GF-D8 (cell line): Measurements from ENCODE around the gene CLTCL1.

Experiments
- DNase-seq: peaks from one replicate; lab custom pipeline; 2025; lab: John Stamatoyannopoulos, UW

The CLTCL1 gene

GRCh38 chr22:19244600-19245352 is 46.7 kb downstream of the CLTCL1 start:
- peak; percentile 94 for DNase-seq

DNA sequence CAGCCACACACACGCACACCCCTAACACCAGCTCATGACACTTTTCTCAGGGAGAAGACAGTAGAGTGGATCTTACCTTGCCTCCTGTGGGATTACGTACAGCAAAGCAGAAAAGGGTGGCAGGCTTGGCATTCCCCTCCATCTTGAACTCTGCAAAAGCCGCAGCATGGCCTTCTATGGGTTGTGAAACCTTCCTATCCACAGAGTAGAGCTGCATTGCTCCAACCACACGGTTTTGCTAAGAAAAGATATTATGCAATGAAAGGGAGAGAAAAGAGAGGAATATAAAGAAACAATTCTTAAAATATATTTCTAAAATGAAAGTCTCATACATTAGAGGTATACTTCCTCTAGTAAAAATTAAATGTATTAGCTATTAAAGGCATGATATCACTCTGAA is 48.8 kb downstream of the CLTCL1 start:
- peak; percentile 81 for DNase-seq

DNA sequence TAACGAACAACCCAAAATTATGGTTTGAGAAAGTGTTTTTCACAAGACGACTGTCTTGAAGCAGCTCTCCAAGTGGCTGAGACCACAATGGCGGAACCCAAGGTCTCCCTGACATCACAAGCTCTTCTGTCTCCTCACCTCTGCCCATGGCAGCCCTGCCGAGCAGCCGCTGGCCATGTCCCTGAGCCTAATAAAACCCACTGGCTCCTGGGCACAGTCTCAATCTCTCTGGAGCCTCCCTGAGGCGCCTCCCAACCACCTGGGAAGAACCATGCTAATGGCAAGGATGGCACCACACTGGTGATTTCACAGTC is 50.0 kb downstream of the CLTCL1 start:
- no peak for DNase-seq

- DNase-seq, result peak; percentile 78
Measured at GRCh38 chr22:19240813-19241592, 50.5 kb downstream of the CLTCL1 start.

DNA sequence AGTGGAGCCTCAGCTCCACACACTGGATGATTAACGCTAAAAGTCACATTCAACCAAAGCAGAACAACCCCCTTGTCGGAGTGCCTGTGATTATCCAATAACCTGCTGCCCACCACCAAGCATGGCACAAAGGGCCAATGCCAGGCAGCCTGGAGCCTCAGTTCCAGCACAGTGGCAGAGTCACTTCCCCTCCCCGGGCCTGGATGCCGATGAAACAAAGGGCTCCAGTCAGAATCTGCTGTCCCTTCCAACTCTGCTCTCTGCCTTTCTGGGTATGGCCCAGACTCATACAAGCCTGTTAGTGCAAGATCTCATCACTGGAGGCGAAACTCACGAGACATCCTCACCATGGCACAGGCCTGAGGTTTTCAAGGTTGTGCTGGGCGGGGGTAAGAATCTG is 52.1 kb downstream of the CLTCL1 start:
- no peak for DNase-seq

DNA sequence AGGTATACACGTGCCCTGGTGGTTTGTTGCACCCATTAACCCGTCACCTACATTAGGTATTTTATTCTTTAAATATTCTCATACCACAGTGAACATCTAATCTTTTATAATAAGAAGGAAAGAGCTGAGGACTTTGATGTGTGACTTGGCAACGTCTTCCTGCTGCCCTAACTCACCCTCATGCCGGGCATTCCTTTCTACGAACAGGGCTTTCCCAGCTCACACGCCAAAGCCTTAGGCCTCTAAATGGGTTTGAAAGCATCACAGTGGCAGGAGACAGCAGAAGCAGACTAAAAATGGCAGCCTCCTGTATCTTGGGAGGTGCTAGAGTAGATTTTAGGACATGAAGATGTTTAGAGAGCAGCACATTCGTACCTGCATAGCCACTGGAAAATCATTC is 52.6 kb downstream of the CLTCL1 start:
- no peak for DNase-seq

DNA sequence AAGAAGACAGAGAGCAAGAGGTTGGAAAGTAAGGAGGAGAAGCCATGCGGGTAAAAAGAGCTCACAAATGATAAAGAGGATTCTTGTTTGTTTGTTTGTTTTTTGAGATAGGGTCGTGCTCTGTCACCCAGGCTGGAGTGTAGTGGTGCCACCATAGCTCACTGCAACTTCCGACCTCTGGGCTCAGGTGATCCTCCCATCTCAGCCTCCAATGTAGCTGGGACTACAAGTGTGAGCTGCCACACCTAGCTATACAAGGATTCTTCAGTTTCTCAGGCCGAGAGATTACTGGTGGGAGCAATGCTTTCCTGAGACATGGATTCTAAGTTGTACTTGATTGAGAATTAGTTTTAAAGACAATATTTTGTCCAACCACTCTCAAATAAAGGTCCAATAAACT is 55.6 kb downstream of the CLTCL1 start:
- no peak for DNase-seq

DNA sequence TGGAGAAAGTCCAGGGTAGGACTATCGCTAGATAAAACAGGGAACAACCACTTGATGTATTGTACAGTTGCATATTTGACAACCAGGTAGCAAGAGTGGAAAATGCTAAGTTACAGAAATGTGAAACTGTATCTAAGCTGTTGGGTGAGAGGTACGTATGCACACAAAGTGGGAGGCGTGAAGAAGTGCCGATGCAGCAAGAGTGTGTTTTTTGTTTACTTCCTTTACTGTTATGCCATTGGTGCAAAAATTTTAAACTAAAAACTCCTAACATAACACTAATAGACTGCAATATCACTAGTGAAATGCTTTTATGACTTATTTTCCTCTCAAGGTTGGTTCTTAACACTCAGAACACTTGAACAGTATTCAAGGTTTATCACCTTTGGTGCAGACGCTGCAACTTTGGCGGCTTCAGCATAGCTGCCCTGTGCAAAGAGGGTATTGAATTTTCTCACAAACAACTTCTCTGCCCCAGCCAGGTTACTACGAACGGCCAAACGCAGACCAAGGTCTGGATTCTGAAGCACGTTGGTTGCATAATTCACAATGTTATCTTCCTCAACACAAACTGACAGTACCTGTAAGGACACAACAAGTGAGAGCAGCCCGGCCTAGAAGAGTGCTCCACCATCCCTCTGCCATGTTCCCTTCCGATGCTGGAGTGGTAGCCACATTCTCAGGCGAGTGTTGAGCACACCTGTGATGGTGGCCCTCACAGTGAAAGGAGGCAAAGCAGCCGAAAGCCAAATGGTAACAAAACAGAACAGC is 57.2 kb downstream of the CLTCL1 start:
- DNase-seq, result no peak

- DNase-seq, result no peak
Measured at GRCh38 chr22:19233189-19233661, 58.3 kb downstream of the CLTCL1 start.

GRCh38 chr22:19232623-19233022 is 58.9 kb downstream of the CLTCL1 start:
- no peak for DNase-seq

DNA sequence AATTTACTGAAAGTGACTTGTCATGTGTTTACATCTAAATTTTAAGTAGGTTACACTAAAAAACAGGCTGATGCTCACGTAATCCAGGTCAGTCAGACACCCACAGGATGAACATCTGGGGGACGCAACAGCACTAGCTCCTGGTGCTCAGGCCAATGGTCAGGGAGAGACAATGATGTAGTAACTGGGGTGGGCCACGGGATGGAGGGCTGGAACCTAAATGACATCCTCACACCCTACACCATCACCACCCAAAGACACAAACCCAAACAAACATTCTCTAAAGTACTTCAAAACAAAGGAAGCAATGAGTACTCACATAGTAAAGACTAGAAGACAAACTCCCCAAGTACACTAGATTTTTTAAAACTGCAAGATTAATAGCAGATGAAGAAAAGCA is 59.5 kb downstream of the CLTCL1 start:
- no peak for DNase-seq

- DNase-seq, result no peak
Measured at GRCh38 chr22:19229600-19229999, 61.9 kb downstream of the CLTCL1 start.

- no peak for DNase-seq
Measured at GRCh38 chr22:19228179-19228578, 63.3 kb downstream of the CLTCL1 start.

DNA sequence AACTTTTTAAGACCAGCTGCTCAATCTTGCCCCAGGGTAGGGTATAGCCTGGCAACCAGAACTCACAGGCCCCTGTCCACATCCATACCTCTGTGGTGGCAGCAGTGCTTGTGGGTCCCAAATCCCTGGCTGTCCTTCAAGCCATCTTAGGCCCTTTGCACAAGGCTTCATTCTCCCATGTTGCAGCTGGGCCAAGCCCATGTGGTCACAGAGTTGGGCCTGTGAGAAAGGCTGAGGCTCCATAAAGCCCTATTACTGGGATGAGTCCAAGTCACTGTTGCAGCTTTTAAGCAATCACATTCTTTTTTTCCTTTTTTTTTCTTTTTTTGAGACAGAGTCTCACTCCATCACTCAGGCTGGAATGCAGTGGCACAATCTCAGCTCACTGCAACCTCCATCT is 65.1 kb downstream of the CLTCL1 start:
- no peak for DNase-seq

DNA sequence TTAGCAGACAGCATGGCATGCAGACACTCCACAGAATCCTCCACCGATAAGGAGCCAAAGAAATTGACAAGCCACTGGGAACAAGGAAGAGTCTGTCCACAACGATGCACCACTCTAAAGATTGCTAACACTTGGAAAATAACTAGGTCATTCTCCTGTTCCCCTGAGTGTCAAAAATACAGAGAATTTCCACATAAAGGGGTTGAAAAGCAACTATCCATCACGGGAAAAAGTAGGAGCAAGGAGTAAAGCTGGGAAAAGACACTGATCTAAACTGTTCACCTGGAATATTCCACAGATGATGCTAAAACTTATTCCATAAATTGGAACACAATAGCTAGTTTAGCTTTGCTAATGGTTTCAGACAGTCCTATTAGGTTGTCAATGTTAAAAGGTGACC is 66.0 kb downstream of the CLTCL1 start:
- DNase-seq, result no peak

DNA sequence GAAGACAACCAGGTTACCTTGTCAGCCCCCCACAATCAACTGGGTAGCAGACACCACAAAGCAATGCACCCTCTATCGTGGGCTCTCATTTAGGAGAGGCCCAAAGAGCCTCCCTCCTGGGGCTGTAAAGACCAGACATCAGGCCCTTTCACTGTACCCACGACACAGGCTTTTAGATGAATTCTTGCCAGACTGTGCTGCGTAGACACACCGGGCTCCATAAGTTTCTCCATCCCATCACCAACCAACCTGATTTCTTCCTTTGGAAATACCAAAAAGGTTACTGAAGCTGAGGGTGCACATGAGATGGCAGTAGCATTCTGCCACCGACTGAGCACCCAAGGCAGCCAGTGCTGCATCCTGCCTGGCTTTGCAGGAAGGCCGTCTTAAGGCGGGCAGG is 66.5 kb downstream of the CLTCL1 start:
- DNase-seq, result no peak

GRCh38 chr22:19224557-19224956 is 67.0 kb downstream of the CLTCL1 start:
- no peak for DNase-seq

GRCh38 chr22:19223617-19224016 is 67.9 kb downstream of the CLTCL1 start:
- no peak for DNase-seq

- DNase-seq, result no peak
Measured at GRCh38 chr22:19223110-19223509, 68.4 kb downstream of the CLTCL1 start.

DNA sequence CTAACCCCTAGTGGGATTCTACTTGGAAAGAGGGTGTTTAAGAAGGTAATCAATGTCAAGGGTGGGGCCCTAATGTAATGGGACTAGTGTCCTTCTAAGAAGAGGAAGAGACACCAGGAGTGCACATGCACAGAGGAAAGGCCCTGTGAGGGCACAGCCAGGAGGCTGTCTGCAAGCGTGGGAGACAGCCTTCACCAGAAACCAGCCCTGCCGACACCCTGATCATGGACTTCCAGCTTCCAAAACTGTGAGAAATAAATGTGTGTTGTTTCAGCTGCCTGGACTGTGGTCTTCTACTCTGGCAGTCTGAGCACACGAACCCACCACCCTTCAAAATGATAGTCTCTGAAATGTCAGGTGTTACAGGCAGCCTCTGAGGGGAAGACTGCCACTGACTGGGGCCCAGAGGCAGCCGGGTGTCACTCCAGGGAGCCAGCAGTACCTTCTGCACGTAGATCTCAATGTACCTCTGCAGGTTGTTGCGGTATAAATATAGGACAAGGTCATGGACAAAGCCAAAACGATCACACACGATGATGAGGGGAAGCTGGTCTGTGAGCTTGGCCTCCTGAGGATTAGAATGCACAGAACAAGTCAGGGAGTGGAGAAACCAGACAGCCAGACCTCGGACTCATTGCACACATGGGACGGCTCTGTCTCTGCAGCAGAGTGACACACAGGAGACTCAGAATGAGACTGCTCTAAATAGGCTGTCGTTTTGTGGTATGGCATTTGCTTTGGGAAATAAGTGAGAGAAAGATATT is 69.1 kb downstream of the CLTCL1 start:
- no peak for DNase-seq

DNA sequence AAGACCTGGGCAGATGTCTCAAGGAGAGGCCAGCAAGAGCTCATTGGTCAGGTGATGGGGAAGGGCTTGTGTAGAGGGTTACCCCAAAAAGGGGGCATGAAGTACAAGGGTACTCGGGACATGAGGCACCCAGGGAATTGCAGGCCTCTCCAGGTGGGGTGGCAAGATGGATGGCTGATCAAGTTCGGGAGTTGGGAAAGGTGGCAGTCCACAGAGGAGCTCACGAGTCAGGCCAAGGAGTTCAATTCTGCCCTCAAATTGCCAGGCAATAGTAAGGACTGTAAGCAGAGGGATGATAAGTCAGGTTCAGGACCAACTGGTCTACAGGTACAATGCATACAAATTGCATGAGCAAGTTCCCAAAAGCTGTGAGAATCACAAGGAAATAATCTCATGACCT is 70.7 kb downstream of the CLTCL1 start:
- no peak for DNase-seq
